NK-92 treated with Interleukin-12 subunit alpha and Interleukin-12 subunit beta, amount 100 ng/mL, for 24 hours (cell line): Measurements from ENCODE around the gene ATOSA.

Source experiments
- DNase-seq: peaks from one replicate; lab custom pipeline; 2025; lab: John Stamatoyannopoulos, UW

Gene ATOSA

GRCh38 chr15:52651114-52651513 is 28.1 kb downstream of the ATOSA start:
- DNase-seq: no peak

DNA sequence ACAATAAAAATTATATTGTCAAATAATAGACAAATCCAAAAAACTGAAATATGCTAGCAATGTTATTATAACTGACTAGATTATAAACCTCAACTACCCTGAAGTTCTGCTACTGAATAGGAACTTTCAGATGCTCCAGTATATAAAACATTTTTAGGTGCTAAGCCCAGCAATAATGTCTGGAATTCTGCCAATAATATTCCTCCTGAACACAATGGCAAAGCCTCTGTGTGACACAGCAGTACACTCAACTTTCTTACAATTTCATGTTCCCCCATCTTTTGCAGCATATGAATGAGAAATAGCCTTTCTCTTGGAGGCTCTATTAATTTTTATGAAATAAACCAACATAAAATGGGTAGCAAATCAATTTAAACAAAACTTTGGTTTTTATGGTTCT is 29.5 kb downstream of the ATOSA start:
- DNase-seq: no peak

GRCh38 chr15:52645916-52646315 is 33.3 kb downstream of the ATOSA start:
- no peak for DNase-seq

GRCh38 chr15:52642386-52643361 is 36.5 kb downstream of the ATOSA start:
- DNase-seq: no peak

- no peak for DNase-seq
Measured at GRCh38 chr15:52636459-52636858, 42.7 kb downstream of the ATOSA start.

DNA sequence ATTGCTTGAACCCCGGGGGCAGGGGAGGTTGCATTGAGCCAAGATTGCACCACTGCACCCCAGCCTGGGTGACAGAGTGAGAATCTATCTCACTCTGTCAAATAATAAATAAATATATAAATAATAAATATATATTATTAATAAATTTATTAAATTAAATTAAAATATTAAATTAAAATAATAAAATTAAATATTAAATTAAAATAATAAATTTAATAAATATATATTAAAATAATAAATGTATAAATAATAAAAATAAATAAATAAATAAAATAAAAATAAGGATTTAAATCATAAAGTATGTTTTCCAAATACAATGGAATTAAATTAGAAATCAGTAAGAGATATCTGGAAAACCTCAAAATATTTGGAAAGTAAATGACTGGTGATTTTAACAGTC is 43.3 kb downstream of the ATOSA start:
- DNase-seq: no peak
